IPS-NIHi7 (cell line): ENCODE data around the gene PDE5A.
"Not testable (repeated sequence)": the region's sequence is repeated elsewhere in the genome, so short reads cannot be mapped to it uniquely, and the experiment has no call there.

Experiments used
- DNase-seq: peaks from one replicate; pipeline ENCODE4 v3.0.0; 2012; ENCODE audit warnings: mixed read lengths; ENCODE audit errors: extremely low spot score

Gene PDE5A

GRCh38 chr4:119470737-119471063, 157.9 kb downstream of the PDE5A start:
- not testable (repeated sequence) for DNase-seq

DNA sequence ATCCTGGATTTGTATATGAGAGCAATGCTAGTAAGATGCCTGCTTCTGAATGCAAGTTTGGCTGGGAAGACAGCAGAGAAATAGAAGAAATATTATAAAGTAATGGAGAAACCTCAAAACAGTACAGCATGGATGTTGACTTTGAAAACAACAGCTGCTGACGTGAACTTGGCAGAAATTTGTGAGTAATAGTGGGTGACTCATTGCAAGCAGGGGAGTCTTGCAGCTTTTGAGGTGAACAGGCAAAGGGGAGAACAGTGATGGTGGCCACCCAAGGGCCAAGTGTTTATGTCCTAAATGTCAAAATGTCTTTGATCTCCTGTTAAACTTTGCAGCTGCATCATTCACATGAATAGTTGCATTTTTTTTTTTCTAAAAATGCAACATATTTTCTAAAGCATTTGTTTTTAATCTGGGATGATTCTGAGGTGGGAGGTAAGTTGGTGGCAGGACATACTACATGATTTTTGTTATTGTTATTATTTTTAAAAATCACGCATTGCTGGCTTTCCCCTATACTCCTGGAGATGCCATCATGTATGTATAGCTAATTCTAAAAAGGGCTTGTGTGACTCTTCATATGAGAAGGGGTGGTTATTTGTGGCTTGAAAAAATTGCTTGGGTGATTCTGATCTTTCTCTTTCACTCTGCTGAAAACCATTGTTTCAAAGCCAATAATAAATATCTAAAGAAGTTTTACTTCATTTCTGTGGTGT, 158.4 kb downstream of the PDE5A start:
- DNase-seq = not testable (repeated sequence)

DNA sequence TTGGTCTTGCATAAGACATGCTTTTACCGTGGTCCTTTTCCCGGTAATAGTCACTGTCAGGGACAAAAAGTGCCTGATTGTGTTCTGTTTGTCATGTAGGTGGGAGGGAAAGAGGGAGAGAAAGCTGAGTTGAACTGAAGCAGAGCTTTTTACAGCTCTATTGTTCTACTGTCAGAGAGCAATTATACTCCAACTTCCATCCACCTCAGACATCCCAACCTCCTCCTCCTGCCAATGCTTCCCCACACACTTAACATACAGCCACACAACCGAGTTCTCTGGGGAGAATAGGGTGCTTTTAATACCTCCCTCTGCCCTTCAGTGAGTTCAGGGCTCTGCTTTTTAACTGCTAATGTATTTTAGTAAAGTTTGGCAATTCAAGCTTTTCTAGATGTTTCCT, 159.6 kb downstream of the PDE5A start:
- DNase-seq = not testable (repeated sequence)

DNA sequence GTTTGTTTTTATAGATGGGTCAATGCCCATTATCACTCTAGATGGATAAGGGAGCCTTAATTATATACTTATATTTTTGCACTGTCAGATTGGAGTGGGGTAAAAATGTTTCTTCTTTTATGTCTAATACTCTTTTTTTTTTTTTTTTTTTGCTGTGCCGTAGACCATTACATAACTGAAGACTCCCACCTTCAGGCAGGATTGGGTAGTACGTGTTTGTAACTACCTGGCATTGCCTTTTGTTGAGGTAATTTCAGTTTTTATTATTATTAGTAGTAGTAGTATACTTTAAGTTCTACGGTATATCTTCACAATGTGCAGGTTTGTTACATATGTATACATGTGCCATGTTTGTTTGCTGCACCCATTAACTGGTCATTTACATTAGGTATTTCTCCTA, 165.9 kb downstream of the PDE5A start:
- not testable (repeated sequence) for DNase-seq

- DNase-seq = not testable (repeated sequence)
Measured at GRCh38 chr4:119455734-119456133, 172.9 kb downstream of the PDE5A start.

DNA sequence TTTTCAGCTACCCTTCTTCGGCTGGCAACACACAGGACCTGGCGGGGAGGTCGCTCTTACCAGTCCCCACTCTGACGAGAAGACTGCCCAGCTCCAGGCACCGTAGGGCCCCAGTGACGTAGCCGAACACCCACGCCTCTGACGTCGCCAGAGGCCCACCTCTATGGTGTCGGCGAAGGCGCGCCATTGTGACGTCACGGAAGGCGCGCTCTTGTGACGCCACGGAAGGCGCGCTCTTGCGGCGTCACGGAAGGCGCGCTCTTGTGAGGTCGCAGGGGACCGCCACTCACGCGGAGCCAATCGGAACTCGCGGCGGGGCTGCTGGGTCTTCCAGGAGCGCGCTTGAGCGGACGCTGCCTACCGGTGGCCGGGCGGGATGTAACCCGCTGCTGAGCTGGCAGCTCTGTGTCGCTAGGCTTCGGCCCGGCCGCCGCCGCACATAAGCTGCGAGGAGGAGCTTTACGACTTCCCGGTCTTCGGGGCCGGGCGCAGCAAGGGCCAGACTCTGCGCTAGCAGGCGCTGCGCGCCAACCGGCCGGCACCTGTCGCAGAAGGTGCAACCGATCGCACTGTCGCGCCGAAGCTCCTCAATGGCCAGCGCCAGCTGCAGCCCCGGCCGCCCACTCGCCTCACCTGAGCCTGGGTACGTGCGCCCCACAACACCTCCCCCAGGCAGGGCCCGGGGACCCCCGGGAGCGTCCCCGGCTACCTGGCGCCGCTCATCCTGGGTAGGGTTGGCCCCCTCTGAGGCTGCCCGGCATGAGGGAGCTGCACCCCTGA, 173.9 kb downstream of the PDE5A start:
- peak; percentile 94 for DNase-seq

- peak; percentile 15 for DNase-seq
Measured at GRCh38 chr4:119454151-119454490, 174.5 kb downstream of the PDE5A start.

GRCh38 chr4:119453286-119453685, 175.3 kb downstream of the PDE5A start:
- not testable (repeated sequence) for DNase-seq

- not testable (repeated sequence) for DNase-seq
Measured at GRCh38 chr4:119449851-119450250, 178.8 kb downstream of the PDE5A start.
